Astrocyte of the spinal cord (primary cell): Measurements from ENCODE around the gene UHMK1.

Experiments used
- DNase-seq: peaks from one replicate; pipeline ENCODE4 v3.0.0; 2011; ENCODE audit warnings: low read depth, low spot score
- H3K4me3 ChIP-seq: 2 replicates; pipeline ENCODE4 v1.5.1; 2011; ENCODE audit warnings: low read depth, mild to moderate bottlenecking, low read length, moderate library complexity
- CTCF ChIP-seq: IDR thresholded peaks from 2 replicates; pipeline ENCODE4 v1.5.1; 2012; ENCODE audit warnings: low read depth, mild to moderate bottlenecking, low read length, inconsistent platforms
- in situ Hi-C: cut with HindIII; loops from 2 replicates; pipeline ENCODE4 v1.10.0; 2017; ENCODE audit warnings: low sequenced_read_pairs

Gene UHMK1

DNA sequence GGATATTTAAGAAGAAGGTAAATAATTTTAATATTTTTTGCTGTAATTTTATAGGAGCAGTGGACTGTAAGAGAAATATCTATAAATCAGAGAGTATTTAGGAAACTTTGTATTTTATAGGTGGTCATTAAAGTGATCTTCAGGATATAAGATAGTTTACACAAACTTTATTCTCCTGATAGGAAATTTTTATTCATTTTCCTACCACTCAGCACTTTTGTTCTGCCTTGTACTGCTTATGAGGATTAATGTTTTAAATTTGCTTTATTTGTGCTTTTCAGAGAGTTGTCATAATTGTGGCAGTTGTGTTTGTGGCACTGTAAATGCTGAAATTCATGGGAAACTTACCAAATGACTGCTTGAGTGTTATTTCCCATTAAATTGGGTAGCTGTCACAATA lies 29.7 kb downstream of the UHMK1 start:
- in situ Hi-C loops: no loop called here
- TF ChIP-seq CTCF: no peak
- DNase-seq: no peak

DNA sequence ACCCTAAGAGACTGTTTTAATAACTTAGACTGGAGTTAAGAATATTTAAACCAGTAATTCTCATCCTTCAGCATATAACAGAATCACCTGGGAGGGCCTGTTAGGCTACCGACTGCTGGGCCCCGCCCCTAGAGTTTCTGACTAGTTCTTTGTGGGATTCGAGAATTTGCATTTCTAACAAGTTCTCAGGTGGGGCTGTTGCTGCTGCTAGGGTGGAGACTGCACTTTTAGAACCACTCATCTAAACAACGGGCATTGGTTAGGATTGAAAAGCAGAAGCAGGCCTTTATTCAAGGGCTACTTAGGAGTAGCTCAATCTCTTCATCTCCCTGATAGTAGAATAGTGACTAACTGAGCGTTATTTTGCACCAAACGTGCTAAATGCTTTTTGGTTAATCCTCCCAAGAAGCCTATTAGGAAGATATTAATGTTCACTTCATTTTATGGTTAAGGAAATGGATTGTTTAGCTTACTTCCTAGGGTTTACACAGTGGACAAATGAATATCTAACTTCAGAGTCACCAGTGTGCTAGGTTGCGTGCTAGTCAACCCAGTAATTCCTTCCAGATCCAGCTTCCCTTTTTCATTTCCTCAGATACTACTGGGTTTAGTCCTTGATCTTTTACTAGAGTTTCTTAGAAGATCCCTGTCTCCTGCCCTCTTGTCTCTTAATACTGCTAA lies 32.8 kb downstream of the UHMK1 start:
- no peak for TF ChIP-seq CTCF
- no peak for DNase-seq
- in situ Hi-C loops: no loop called here
- H3K4me3 ChIP-seq: no peak overlapping the region

More for the DNA sequence above, 29.7 kb downstream of the UHMK1 start:
- H3K4me3 ChIP-seq: no peak overlapping the region

- H3K4me3 ChIP-seq: no peak overlapping the region
- no peak for TF ChIP-seq CTCF
- in situ Hi-C loops: no loop called here
- DNase-seq: no peak
Observed at GRCh38 chr1:162530988-162531319, 33.3 kb downstream of the UHMK1 start.

DNA sequence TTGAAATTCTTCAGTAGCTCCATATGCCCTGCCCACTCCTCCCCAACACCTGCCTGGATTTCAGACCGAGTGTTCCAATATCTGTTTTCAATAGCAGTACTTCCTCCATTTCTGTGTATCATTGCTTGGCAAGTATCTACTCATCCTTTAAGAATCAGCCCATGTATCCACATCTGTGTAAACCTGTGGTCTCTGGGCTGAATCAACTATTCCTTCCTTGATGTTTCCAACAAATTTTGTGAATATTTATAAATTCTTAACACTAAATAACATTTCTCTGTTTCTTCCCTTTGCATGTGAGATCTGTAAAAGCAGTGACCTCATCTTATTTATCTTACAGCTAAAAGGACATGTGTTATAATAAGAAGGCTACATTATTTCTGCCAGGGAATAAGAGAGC lies 37.9 kb downstream of the UHMK1 start:
- DNase-seq: no peak
- in situ Hi-C loops: no loop called here
- H3K4me3 ChIP-seq: no peak overlapping the region
- no peak for TF ChIP-seq CTCF

DNA sequence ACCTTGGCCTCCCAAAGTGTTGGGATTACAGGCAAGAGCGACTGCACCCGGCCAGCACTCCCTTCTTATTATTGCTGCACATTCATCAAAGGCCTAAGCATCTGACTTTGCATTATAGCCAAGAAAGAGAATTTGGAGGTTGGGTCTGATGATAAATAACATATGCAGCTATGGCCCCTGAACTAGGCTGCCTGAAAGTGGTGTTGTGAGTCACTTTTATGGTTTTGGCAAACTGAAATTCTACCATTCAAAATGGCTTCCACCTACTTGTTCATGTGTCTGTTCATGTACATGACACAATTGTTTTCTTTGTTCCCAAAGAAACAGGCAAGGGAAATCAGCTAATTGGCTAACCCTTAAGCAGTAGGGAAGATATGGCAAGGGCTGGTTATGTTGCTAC lies 38.9 kb downstream of the UHMK1 start:
- no peak for TF ChIP-seq CTCF
- peak; percentile 51 for DNase-seq
- H3K4me3 ChIP-seq: no peak overlapping the region
- in situ Hi-C loops: no loop called here

DNA sequence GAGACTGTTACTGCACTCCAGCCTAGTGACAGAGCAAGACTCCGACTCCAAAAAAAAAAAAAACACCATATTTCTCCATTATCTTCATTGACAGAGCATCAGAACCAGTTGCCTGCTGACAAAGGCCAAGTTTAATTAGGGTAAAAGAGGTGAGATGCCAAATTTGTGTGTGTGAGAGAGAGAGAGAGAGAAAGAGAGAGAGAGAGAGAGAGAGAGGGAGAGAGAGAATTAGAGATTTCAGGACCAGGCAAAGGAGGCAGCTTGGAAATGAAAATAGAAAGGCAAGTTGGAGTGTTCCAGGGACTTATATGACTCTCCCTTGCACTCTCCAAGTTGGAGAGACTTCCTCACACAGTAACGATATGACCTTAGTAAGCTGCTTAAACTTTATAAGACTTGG lies 39.6 kb downstream of the UHMK1 start:
- no peak overlapping the region for H3K4me3 ChIP-seq
- TF ChIP-seq CTCF: no peak
- in situ Hi-C loops: no loop called here
- no peak for DNase-seq

GRCh38 chr1:162538815-162539431 lies 41.3 kb downstream of the UHMK1 start:
- peak; percentile 93 for DNase-seq
- H3K4me3 ChIP-seq: no peak overlapping the region
- in situ Hi-C loops: no loop called here
- no peak for TF ChIP-seq CTCF
